HUES48 (cell line): Measurements from ENCODE around the gene TRAPPC1.

Source experiments
- H3K27ac ChIP-seq: one replicate; pipeline ENCODE4 v1.7.0; 2013; ENCODE audit warnings: low read depth, low read length, inconsistent platforms
- H3K27me3 ChIP-seq: 2 replicates; pipeline ENCODE4 v1.6.1; 2013; ENCODE audit warnings: mild to moderate bottlenecking, low read length; ENCODE audit not compliant: control insufficient read depth, insufficient read depth
- H3K36me3 ChIP-seq: 2 replicates; pipeline ENCODE4 v1.6.1; 2013; ENCODE audit warnings: low read length; ENCODE audit not compliant: control insufficient read depth, insufficient read depth
- H3K4me1 ChIP-seq: 2 replicates; pipeline ENCODE4 v1.6.1; 2013; ENCODE audit warnings: mild to moderate bottlenecking, low read length; ENCODE audit not compliant: control insufficient read depth, insufficient read depth
- H3K4me3 ChIP-seq: 2 replicates; pipeline ENCODE4 v1.5.1; 2013; ENCODE audit warnings: mild to moderate bottlenecking, low read depth, low read length
- H3K9ac ChIP-seq: 2 replicates; pipeline ENCODE4 v1.6.1; 2013; ENCODE audit warnings: mild to moderate bottlenecking, low read depth, low read length, moderate library complexity
- H3K9me3 ChIP-seq: 2 replicates; pipeline ENCODE4 v1.6.1; 2013; ENCODE audit warnings: low read length; ENCODE audit not compliant: control insufficient read depth, insufficient read depth

The TRAPPC1 gene

DNA sequence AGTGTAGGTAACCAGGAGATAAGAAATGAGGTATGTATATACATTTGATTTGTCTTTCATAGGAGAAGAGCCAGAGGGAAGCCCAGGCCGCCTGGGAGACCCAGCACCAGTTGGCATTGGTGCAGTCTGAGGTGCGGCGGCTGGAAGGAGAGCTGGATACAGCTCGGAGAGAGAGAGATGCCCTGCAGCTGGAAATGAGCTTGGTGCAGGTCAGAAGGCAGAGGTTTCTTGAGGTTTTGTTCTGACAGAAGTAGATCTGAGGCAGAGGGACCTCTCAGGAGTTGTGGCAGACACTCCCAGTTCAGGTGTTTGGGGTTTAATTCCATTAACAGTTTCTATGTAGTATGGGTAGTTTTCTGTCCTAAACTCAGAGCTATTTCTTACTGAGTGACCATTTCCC is 8.3 kb upstream of the TRAPPC1 start:
- H3K27ac ChIP-seq, result no peak overlapping the region
- H3K9ac ChIP-seq, result no peak overlapping the region
- no peaks in the 10 kb centered on the region for H3K9me3 ChIP-seq
- no peaks in the 10 kb centered on the region for H3K27me3 ChIP-seq
- no peaks in the 10 kb centered on the region for H3K4me1 ChIP-seq
- no peak overlapping the region for H3K4me3 ChIP-seq
- peaks cover 68% of the 10 kb centered on the region for H3K36me3 ChIP-seq

DNA sequence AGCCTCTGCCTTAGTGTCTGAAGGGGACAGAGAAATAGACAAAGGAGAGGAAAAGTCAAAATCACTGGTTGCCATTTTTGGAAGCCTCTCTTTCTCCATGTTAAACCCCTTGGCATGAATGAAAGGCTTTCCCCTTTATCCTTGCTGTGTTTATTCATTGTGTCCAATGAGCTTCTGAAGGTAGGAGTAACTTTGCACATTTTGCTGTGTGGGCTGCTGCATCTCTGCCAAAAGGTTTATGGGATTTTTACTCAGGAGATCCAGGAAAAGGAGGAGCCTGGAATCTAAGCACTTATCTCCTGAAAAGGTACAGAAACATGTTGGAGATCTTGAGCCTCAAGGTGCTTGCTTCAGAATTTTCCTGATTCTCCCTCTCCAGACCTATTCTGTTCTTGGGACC is 4.1 kb upstream of the TRAPPC1 start:
- Histone ChIP-seq H3K4me1 (peaks cover 4% of the 10 kb centered on the region; the same call in 1 of the 2 replicates), H3K27me3 (peaks cover 4% of the 10 kb centered on the region), H3K4me3 (no peak overlapping the region), H3K9ac (no peak overlapping the region), H3K9me3 (no peaks in the 10 kb centered on the region), H3K27ac (no peak overlapping the region), H3K36me3 (peaks cover 49% of the 10 kb centered on the region)

DNA sequence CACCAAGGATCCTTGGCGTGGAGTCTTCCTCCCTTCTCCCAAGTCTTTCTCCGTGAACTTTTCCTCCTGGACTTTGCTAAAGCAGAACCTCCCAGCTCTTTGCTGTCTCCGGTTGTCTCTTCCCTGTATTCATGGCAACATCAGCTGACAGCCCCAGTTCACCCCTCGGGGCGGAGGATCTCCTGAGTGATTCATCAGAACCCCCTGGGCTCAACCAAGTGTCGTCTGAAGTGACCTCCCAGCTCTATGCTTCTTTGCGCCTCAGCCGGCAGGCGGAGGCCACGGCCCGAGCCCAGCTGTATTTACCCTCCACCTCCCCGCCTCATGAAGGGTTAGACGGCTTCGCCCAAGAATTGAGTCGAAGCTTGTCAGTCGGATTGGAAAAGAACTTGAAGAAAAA is 1.2 kb upstream of the TRAPPC1 start:
- Histone ChIP-seq H3K9ac (no peak overlapping the region), H3K27me3 (peaks cover 20% of the 10 kb centered on the region), H3K9me3 (no peaks in the 10 kb centered on the region), H3K36me3 (peaks cover 27% of the 10 kb centered on the region), H3K4me3 (peak overlapping the region; percentile 83), H3K27ac (no peak overlapping the region), H3K4me1 (peaks cover 4% of the 10 kb centered on the region)

DNA sequence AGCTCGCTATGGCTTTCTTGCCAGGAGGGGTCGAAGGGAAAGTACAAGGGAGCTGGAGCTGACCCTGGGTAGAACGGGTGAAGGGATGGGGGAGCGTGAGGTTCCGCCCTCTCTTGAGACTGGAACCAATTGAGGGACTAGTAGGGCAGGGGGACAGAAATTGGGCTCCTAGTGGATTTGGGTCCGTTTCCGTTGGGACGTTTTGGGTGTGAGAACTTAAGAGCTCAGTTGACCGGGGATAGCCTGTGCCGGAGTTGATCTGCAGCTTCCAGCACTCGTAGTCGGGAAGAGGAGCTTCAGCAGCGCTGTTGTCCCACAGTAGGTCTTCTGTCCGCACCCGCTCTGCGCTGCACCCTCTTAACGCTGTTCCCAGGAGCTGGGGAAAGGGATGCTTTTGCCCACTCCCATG is 741 bp upstream of the TRAPPC1 start:
- no peak overlapping the region for H3K27ac ChIP-seq
- no peak overlapping the region; the same call in 1 of the 2 replicates for H3K9ac ChIP-seq
- no peaks in the 10 kb centered on the region for H3K9me3 ChIP-seq
- H3K27me3 ChIP-seq, result peaks cover 25% of the 10 kb centered on the region
- peaks cover 4% of the 10 kb centered on the region for H3K4me1 ChIP-seq
- peak overlapping the region; percentile 83 for H3K4me3 ChIP-seq
- peaks cover 27% of the 10 kb centered on the region for H3K36me3 ChIP-seq

DNA sequence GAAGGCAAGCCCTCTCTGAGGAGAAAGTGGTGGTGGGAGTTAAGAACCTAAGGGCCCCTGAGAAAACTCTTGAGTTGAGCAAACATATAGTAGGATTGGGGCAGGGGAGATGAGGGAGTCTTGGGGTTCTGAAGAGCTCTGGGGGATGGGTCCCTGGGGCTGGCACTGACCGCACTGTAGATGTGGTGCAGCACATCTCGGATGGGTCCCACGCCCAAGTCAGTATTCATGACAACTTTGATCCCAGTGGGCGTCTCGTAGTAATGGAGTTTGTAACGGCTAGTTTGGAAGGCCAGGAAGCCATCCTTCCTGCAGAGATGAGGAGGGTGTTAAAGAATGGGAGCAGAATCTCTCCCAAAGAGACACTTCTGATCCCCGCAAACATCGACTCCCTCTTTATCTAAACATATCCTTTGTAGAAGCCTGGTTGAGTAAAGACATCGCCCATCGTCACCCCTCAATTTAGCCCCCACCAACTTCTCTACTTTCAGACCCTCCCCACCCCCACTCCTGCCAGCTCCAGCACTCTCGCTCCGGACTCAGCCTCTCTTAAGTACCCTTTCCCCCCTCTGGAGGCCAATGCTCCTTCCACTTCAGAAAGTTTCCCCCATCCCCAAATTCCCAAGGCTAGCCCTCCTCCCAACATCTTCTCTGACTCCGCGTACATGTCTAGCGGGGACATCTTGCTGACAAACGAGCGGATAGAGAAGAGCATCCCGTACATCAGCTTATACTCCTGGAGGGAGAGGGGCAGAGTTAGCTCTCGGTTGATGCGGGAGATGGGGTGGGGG is 710 bp downstream of the TRAPPC1 start:
- peak overlapping the region; percentile 83 for H3K4me3 ChIP-seq
- no peak overlapping the region for H3K27ac ChIP-seq
- H3K9ac ChIP-seq, result no peak overlapping the region
- H3K36me3 ChIP-seq, result peaks cover 13% of the 10 kb centered on the region
- H3K27me3 ChIP-seq, result peaks cover 39% of the 10 kb centered on the region
- peaks cover 4% of the 10 kb centered on the region for H3K4me1 ChIP-seq
- H3K9me3 ChIP-seq, result no peaks in the 10 kb centered on the region

DNA sequence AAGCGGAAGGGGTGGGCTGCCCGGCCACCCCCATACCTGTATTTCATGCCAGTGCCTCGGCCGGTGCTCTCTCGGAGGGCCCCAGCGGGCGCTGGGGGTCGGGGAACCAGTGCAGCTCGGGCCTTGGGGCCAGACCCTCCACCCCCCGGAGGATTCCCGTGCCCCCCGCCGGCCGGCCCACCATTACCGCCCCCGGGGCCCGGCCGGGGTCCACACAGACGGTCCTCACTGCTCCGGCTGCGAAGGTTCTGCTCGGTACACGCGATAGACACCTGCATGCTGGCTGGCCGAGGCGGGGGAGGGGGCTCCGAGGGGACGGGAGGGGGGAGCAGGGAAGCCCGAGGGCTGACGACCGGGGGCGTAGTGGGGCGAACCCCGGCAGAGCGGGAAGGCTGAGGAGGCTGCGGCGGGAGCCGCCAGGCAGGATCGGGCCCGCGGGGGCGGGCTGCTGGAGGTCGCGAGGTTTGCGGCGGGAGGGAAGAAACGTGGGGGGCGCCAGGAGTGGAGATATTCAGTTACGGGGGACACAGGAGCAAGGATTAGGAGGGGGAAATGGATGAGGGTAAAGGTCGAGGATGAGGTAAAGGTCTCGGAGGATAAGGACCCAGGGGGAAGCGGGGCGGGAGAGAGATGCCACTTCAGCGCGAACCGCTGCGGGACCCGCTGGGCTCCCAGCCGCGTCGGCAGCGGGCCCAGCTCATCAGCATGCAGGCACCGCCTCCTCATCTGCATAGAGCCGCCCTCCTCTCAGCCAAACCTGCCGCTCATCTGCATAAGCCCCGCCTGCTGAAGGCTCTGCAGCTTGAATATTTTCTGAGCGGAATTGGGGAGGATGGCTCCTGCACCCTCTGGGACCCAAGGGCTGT is 2.4 kb downstream of the TRAPPC1 start, which contains the start of gene KCNAB3:
Gene KCNAB3, minus strand, starts transcription at position 699 of the 866 bp plus-strand sequence. Its CDS starts 421 bp downstream, at position 278.
- Histone ChIP-seq H3K9ac (no peak within 1 kb of the TSS), H3K9me3 (no peaks in the 10 kb centered on the region), H3K4me1 (peaks cover 4% of the 10 kb centered on the region), H3K27ac (no peak within 1 kb of the TSS), H3K4me3 (peak within 1 kb of the TSS; percentile 74), H3K27me3 (peaks cover 53% of the 10 kb centered on the region), H3K36me3 (peaks cover 4% of the 10 kb centered on the region; the same call in 1 of the 2 replicates)

DNA sequence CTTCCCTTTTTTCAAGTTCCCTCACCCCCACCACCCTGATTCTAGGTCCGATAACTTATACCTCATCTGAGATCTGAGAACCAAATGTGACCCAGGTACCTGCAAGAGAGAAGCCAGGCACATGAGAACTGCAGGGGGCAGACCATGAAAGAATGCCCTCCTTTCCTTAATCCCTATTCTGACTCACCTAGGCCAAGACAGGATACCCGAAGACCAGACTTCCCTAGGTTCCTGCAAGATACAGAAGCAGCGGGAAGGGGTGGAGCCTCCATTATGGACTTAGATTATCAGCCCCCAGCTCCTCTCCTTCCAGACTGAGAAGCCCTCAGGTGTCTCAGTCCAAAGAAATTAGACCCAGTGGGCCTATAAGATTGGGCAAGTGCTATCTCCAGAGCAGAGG is 4.2 kb downstream of the TRAPPC1 start:
- Histone ChIP-seq H3K27me3 (peaks cover 67% of the 10 kb centered on the region), H3K36me3 (no peaks in the 10 kb centered on the region), H3K27ac (no peak overlapping the region), H3K4me1 (peaks cover 6% of the 10 kb centered on the region), H3K4me3 (no peak overlapping the region), H3K9ac (no peak overlapping the region), H3K9me3 (no peaks in the 10 kb centered on the region)

DNA sequence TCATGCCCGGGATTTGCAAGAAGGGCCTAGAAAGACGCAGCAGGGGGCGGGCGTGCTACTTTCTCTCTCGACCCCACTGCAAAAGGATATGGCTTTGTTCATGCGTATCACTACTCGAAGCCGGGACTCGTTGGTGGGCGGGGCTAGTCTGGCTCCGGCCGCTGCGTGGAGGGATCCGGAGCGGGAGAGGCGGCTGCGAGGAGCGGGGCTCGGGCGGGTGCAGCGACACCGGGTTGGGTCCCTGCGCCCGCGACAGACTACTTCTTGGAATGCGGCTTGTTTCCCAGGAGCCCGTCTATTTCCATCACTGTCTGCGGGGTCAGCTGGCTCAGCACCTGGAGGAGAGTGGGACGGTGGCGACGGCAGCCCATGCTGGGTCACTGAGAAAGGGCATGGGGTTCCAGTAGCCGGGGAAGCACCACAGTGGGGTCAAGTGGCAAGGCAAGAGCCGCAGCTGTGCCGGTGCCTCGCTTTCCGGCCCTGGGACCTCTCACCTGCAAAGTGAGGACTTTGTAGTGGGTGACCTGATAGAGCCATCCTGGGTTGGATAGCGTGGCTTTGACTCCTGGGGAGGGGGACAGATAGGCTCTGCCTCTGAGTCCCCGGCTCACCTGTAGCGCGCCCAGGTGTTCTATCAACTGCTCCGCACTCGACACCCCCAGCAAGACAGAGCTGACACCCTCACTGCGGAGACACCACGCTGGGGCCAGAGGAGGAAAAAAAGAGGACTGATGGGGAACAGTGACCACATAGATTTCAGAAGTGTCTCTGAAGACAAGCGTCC is 8.7 kb downstream of the TRAPPC1 start:
- Histone ChIP-seq H3K36me3 (no peaks in the 10 kb centered on the region), H3K4me3 (peak overlapping the region; percentile 53), H3K27ac (no peak overlapping the region), H3K9me3 (no peaks in the 10 kb centered on the region), H3K27me3 (peaks cover 78% of the 10 kb centered on the region), H3K9ac (no peak overlapping the region), H3K4me1 (peaks cover 13% of the 10 kb centered on the region; the same call in 1 of the 2 replicates)

DNA sequence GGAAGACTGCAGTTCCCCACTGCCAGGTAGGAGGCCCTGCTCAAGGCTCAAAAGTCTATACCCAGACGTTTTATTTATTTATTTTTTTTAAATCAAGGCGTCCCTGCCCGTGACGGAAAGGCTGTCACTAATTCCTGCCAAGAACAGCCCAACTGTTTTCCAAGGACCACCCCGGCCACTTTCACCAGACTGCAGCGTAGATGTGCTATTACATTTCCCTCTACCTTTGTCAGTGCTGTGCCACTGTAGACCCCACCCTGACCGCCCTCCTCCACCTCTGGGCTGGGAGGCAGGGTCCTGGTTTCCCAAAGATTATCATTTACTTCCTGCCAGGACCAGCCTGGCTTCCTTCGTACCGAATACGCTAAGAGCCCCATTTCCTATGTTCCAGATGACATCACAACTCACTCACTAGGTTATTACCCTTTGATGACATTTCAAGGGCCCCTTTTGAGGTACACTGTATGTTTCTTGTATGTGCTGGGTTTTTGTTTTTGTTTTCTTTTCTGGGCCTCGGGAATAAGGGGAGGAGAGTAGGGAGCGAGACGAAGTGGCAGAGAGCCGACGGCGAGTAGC is 9.4 kb downstream of the TRAPPC1 start:
- no peak overlapping the region for H3K9ac ChIP-seq
- H3K4me1 ChIP-seq, result peaks cover 13% of the 10 kb centered on the region; the same call in 1 of the 2 replicates
- peaks cover 75% of the 10 kb centered on the region for H3K27me3 ChIP-seq
- H3K27ac ChIP-seq, result no peak overlapping the region
- no peaks in the 10 kb centered on the region for H3K9me3 ChIP-seq
- H3K36me3 ChIP-seq, result no peaks in the 10 kb centered on the region
- peak overlapping the region; percentile 53 for H3K4me3 ChIP-seq

DNA sequence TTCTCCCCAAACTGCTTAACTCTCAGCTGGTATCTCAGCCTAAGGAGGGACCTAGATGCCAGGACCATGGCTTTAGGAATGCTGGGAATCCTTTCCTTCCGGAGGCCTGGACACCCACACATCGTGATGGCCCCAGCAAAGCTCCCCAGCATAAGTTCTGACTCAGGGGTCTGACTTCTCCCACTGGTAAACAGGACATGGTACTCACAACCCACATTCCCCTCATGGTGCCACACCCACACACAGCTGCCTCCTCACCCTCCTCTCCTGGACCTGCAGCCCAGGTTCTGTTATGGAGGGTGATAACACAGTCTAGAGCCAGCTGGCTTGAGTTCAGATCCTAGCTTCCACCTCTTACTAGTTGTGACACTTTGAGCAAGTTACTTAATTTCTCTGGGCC is 14.9 kb downstream of the TRAPPC1 start:
- Histone ChIP-seq H3K4me1 (peaks cover 5% of the 10 kb centered on the region; the same call in 1 of the 2 replicates), H3K9ac (no peak overlapping the region), H3K9me3 (no peaks in the 10 kb centered on the region), H3K27ac (no peak overlapping the region), H3K27me3 (peaks cover 47% of the 10 kb centered on the region), H3K4me3 (no peak overlapping the region), H3K36me3 (no peaks in the 10 kb centered on the region)
